ENCODE data around the gene PTGIS.

PTGIS gene

DNA sequence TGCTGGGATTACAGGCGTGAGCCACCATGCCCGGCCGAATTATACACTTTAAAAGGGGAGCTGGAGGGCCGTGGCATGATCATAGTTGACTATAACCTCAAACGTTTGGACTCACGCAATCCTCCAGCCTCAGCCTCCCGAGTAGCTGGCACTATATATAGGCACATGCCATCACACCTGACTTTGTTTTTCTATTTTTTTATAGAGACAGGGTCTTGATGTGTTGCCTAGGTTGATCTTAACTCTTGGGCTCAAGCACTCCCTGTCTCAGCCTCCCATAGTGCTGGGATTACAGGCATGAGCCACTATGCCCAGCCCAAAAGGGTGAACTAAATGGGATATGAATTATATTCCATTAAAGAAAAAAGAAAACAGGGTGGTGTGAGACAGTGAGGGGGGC lies 7.8 kb downstream of the PTGIS start:
- no peak for DNase-seq

DNA sequence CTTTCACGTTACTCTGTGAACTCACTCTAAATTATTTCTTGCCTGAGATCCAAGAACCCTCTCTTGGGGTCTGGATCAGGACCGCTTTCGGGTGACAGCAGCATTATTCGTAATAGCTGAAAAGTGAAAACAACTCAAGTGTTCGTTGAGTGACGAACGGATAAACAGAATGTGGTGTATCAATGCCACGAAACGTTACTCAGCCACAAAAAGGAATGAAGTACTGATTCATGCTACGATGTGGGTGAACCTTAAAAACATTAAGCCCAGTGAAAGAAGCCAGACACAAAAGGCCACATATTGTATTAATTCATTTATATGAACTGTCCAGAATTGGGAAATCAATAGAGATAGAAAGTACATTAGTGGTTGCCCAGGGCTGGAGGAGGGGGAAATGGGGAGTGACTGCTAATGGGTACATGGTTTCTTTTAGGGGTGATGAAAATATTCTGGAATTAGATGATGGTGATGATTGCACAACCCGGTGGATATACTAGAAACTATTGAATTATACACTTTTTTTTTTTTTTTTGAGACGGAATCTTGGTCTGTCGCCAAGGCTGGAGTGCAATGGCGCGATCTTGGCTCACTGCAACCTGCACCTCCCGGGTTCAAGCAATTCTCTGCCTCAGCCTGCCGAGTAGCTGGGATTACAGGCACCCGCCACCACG lies 8.4 kb downstream of the PTGIS start:
- no peak for DNase-seq

DNA sequence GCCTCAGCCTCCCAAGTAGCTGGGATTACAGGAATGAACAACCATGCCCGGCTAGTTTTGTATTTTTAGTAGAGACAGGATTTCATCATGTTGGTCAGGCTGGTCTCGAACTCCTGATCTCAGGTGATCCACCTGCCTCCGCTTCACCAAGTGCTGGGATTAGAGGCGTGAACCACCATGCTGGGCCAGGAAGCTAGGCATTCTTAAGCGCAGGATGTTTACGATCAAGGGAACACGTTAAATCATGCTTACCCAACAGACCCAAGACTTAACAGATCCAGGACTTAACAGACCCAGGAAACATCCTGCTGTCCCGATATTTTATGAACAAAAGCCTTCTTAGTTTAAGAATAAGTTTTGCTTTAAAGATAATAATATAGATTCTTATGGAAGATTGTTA lies 9.1 kb downstream of the PTGIS start:
- DNase-seq: no peak

DNA sequence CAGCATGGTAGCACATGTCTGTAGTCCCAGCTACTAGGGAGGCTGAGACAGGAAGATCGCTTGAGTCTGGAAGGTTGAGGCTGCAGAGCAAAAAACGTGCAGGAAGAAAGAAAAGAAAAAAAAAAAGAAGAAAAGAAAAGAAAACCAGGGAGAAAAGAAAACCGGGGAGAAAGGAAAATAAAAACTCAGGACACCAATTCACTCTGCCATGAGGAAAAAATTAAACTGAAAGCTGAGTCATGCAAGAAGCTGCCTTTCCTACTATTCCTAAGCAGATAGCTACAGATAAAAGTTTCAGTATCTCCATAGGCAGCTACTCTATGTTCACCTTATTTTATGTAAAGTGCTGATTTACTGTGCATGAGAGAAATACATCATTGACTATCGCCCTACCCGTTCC lies 10.5 kb downstream of the PTGIS start:
- DNase-seq: no peak

DNA sequence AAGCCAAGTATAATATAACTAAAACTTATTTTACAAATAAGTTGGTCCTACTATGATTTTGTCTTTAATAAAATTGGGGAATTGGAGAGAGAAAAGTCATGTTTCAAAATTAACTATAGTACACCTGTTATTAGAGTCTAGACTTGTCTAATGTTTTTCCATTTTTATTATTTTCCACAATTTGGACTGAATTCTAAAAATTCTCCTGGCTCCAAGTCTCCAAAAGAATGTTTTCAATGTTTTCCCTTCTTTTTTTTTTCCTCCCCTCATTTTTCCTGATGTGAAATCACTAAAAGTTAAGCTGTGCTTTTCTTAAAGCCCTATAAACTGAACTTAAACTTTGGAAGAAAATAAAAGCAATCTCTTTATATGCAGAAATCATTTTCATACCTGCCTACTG lies 11.3 kb downstream of the PTGIS start:
- DNase-seq: no peak

DNA sequence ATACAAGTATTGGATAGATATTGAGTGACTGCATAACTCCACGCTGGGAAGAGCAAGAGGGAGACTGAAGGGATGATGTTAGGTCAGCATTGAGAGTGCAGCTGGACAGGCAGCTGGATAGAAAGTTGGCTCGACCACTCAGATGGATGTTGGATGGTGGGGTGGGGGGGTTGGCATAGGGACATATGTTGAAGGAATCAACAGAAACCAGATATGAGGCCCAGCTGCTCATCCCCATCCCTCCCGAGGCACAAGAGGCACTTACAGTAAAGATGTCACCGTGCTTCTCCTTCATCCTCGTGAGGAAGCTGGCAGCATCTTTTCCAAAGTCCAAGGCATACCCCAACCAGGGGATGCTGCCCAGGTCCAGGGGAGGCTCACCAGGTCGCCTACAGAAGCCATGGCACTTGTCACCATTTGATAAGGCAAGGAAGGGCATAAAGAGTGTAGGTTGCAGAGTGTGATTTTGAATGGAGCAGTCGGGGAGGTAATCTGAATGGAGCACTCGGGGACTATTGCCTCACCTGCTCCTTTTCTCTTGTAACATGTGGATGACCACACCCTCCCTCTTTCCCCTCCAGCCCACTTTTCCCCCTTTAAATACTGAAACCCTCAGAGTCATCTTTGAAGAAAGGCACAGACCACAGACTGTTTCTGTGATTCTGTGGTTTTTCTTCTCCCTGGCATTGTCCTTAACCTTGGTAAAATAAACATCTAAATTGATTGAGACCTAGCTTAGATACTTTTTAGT lies 18.0 kb downstream of the PTGIS start:
- DNase-seq: no peak

DNA sequence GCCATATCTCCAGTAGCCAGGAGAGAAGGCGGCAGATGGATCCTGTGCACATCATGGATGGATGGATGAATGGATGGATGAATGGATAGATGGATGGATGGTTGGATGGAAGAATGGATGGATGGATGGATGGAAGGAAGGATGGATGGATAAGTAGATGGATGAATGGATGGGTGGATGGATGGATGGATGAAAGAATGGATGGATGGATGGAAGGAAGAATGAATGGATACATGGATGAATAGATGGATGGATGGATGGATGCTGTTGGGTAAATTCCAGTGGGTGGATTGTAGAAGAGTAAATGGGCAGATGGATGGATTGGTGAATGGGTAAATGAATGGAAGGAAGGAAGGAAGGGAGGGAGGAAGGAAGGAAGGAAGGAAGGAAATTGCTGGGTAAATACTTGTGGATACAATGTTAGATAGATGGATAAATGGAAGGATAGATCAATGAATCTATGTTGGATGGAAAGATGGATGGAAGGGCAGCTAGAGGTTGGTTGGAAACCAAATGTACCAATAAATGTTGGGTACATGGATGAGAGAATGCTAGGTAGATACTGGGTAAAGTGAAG lies 19.5 kb downstream of the PTGIS start:
- no peak for DNase-seq

DNA sequence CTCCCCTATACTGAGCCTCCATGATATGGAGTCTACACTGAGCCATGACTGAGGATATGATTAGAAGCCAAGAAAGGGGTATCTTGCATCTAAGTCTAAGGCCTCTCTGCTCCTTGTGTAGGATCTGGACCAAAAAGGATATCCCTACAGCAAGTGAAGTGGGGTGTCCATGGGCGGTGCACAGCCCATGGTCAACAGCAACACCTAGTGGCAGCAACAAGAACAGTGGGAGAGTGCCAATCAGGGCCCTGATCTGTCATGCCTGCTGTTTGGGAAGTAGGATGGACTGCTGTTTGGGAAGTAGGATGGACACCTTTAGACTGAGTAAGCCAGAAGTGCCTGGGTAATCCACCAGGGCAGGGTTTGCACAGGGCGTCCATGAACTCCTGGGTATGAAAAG lies 22.4 kb downstream of the PTGIS start:
- no peak for DNase-seq

DNA sequence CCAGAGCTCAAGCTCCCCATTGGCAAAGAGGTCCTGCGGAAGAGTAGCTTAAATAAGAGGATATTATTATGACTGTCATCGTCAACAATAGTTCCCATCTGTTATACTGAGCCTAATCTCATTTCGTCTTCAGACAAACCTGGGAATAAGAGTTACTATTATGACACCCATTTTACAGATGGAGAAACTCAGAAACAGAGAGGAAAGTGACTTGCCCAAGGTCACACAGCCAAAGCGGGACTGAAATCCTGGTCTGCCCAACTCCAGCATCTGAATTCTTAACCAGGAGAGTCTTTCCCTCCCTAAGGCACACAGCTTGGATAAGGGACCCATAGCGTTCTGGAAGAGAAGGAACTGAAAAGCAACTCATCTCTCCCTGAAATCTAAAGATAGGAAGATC lies 23.4 kb downstream of the PTGIS start:
- no peak for DNase-seq

DNA sequence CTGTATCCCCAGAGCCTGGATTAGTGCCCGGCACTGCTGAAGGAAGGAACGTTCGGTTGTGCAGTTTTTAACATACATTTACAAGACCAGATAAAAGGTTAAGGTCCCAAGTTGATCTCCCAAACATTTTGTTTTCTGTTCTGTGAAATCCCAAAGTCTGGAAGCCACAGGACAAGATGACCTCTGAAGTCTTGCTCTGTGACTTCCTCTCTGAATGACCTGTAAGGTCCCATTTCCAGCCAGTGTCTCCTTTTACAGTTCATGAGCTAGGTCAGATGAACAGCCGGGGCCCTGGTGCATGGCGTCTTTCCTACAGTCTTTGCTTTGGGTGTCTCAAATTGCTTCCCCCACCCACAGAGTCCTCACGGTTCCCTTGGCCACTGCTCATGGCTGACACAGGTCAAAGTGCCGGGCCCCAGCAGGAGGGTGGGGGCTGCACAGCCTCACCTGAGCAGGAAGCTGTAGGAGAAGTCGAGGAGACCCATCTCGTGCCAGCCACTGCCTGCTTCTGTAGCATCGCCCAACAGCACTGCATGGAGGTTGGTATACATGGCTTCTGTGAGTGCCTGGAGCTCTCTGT lies 24.0 kb downstream of the PTGIS start:
- no peak for DNase-seq

DNA sequence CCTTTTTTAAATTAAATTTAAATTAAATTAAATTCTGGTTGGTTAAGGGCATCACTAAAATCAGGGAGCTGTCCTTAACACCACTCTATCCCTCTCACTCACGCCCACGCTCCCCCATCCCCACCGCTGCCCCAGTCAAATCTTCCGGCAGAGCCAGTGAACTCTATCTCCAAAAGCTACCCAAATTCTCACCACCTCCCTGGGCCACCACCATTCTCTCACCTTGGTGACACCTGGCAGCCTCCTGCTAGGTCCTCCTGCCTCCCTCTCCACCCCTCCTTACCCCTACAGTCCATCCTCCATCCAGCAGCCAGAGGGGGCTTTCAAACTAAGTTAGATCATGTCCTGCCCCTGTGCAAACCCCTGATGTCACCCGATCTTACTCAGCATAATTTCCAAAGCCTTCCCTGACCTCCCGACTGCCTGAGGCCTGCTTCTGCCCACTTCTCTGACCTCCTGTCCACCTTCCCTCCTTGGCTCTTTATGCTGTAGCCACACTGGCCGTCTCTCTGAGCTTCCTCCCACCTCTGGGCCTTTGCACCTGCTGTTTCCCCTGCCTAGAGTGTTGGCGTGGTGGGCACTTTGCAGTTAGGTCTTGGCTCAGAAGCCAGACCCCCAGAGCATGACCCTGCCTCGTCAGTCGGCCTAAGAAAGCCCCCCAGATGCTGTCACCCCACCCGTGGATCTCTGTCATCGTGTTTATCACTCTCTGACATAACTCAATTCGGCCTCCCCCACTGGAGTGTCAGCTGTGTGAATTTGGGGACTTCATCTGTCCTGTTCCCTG lies 24.7 kb downstream of the PTGIS start:
- no peak for DNase-seq

DNA sequence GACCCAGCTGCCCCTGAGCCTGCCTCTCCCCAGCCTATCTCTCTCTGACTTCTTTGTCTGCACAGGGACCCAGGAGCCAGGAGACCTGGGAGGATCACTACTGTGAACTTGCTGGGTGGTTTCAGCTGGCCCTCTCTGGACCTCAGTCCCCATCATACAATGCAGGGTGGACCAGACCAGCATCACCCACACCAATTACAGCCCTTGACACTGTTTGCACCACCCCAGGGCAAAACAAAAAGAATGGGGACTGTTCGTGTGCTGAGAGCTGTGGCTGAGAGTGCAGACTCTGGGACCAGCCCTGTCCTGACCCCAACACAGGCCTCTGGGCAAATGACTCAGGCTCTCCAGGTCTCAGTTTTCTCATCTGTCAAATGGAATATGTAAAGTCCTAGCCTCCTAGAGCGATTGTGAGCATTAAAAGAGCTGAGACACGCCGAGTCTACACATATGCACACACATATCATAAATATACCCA lies 25.4 kb downstream of the PTGIS start:
- DNase-seq: no peak

DNA sequence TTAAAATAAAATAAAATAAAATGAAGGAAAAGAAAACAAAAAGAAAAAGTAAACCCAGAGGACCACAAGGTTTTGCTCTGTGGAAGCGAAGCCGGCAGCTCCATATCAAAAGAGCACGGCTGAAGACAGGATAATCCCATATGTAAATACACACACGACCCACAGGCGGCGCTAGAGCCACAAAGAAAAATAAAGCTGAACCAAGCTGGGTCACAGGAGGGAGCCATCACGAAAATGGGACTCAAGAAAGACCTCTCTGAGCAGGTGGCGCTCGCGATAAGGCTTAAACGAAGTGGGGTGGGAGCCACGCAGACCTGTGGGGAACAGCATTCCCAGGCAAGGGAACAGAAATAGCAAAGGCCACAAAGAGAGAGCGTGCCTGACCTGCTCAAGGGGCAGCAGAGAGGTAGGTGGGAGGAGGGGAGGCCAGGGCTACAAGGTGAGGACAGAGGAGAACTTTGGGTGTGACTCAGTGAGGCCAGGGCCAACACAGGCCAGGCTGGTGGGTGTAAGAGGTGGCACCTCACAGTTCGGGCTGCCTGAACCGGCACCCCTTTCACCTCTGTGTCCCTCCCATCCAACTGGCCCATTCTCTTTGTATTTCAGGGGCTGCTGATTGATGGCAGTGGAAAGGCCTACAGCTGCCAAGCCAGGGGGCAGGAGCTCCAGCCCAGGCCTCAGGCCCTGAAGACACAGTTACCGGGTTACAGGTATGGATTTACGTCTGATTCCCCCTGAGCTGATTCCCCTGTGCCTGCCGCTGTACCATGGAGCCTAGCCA lies 26.0 kb downstream of the PTGIS start:
- DNase-seq: peak in 4 of 14 donors; percentile 2 to 5 (median 4)

DNA sequence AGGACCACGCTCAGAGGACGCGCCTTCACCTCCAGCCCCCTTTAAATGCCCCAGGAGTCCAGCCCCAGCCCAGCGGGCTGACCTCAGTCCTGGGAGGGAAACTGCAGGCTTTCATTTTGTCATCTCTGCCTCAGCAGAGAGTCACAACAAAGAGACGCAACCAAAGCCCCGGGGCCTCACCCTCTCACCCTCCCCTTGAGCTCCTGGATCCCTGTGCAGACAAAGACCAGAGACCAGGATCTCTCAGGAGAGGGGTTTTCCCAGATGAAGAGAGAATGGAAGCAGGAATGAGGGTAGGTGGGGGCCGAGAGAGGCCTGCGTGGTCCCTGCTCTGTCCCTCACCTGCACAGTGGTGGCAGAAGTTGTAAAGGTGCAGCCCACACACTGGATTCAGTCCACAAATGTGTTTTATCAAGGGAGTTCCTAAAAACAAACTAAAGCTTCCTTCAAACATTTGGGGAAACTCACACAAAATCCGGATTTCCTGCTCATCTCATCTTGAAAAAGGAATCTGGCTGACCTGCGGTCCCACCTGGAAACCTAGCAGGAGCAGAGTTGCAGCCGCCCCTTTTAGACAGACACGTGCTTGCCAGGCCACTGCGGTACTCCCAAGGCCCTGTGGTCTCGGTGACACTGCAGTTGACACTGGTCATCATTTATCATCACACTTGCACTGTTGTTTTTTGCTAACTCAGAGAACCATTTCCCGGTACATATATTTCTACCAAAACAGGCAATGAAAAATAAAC lies 27.1 kb downstream of the PTGIS start:
- DNase-seq: no peak

DNA sequence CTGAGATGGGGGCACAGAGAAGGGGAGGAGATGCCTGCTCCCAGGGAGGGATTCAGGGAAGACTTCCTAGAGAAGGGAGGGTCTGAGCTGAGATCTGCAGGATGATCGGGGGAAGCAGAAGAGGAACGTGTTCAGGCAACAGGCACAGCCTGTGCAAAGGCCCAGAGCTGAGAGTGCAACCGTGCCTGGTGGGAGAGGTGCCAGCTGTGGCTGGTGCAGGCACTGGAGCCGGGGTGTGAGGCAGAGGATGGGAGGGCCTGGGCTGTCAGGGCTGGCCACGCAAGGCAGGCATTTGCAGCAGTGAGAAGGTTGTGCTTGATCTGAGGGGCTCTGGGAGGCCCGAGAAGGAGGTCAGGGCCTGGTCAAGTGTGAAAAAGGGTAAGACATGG lies 27.7 kb downstream of the PTGIS start:
- DNase-seq: no peak

DNA sequence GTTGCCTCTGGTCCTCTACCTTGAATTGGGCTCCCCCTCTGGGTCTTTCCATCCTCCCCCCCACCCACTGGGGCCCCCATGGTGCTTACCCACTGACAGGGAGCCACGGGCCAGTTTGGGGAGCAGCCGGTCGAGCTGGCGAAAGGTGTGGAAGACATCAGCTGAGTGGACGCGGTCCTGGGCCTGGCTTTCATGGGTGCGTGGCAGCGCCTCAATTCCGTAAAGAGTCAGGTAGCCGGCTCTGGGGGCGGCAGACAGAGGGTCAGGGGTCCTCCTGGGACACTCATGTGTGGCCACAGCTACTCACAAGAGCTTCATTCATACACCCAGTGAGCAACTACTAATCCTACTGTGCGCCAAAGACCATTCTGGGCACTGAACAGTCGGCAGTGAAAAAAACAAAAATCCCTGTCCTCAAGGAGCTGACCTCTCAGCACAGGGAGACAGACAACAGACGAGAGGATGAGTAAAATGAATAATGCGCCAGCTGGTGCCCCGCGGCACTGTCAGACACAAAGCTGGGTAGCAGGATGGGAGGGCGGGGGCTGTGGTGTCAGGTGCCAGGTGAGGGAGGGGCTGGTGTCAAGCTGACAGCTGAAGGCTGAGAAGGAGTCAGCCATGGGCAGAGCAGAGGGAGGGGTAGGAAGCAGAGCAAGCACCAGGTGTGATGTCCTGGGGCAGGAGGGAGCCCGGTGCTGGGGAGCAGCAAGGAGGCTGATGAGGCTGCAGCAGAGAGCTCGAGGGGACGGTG lies 28.3 kb downstream of the PTGIS start:
- DNase-seq: no peak

DNA sequence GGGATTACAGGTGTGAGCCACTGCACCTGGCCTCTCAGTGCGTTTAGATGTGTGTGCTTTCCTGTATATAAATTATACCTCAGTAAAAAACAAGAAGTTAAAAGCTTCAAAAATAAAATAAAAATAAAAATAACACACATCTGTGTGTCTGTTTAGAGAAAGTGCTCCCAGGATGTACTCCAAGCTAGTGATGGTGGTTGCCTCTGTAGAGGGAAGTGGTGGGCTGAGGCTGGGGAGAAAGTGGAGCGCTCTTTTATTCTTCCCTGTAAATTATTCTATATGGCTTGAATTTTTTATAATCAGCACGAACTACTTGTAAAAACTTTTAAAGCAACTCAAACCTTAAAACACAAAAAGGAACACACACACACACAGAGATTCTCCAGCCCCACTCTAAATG lies 29.0 kb downstream of the PTGIS start:
- DNase-seq: no peak

DNA sequence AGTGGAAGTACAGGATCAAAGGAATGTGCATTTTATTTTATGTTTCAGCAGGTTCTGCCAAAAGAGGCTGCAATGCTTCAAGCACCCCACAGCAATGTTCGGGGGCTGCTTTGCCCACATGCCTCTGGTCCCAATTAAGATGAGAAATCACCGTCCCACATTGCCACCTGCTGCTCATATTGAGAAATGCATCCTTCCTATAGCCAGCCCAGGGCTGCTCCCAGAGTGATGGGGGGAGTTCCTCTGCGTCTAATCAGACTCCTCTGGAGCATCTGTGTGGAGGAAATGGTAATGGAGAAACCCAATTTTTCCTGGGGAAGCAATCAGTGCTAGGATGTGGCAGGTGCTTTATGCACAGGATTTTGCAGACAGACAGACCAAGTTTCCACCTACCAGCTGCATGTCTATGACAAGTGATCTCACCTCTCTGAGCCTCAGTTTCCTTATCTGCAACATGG lies 33.7 kb downstream of the PTGIS start:
- DNase-seq: peak in 8 of 14 donors; percentile 2 to 11 (median 6)

DNA sequence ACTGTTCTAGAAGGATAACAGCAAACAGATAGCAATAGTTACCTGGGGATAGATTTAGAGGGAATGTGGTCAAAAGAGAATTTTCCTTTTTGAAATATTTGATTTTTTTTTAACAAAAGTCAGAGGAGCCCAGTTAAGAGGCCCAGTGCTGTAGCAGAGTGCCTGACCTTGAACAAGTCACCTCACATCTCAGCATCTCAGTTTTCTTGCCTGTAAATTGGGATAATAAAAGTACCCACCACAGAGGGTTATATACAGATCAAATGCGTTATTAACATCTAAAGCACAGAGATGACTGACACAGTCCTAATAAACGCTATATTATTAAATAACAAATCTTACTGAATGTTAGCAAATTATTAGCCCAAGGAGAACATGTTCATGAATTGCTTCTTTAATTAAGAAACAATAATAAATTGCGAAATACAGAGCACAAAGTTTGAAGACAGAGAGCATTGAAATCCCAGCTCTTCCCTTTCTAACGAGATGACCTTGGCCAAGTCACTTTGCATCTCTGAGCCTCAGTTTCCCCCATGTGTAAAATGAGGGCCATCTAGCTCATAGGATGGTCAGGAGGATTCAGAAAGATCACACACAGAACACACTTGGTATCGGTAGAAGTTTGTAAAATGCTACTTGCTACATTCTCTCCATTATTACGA lies 35.5 kb downstream of the PTGIS start:
- no peak for DNase-seq

DNA sequence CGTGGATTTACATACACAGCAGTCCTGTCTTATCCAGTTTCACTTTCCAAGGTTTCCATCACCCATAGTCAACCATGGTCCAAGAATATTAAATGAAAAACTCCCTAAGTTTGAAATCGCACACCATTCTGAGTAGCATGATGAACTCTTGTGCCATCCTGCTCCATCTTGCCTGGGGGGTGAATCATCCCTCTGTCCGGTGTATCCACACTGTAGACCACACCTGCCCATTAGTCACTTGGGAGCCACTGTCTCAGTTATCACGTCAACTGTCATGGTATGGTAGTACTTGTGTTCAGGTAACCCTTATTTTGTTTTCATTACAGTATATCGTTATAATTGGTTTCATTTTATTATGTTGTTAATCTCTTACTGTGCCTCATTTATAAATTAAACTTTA lies 38.5 kb downstream of the PTGIS start:
- DNase-seq: no peak

Measured in C1 segment of cervical spinal cord (tissue), 14 donors.